ENCODE results near the gene RAP2A.
A peak's percentile ranks its signal among the peaks of the same experiment; 100 is the strongest.

Gene RAP2A

DNA sequence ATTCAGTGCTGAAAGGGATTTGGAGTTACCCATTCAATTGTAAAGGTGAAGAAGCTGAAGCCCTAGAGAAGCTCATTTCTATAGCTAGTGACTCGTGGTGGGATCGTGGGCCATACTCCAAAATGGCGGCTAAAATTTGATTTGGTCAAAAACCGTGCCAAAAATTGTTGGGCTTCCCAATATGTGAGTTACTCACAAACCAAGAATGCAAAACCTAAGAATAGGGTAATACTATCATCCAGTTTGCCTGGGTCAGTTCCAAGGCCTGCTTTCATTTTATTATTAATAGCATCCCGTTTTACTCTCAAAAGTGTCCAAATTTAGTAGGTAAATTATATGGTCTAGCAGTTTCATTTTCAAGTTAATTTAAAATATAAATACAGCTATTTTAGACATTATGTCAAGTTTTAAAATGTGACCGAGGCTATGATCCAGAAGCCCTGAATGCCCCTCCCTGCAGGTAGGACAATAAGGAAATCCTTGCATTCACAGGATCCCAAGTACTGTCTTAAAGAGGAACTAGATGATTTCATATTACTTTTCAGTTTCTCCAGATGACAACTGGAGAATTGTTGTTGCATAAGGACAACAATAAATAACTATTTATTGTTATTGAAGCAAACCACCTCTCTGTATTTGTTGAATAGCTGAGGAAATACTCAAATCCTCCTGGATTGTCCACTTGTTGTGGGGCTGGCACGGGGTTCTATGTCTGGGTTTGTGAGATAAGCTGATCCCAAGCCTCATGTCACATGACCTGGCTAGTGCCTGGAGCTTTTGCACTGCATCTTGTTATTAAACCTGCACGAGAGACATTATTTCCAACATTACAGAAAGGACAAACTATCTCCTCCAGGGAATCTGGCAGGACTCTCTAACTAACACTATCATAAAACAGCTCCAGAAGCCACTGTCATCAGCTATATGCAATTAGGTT, 11.6 kb upstream of the RAP2A start:
- DNase-seq = no peak

DNA sequence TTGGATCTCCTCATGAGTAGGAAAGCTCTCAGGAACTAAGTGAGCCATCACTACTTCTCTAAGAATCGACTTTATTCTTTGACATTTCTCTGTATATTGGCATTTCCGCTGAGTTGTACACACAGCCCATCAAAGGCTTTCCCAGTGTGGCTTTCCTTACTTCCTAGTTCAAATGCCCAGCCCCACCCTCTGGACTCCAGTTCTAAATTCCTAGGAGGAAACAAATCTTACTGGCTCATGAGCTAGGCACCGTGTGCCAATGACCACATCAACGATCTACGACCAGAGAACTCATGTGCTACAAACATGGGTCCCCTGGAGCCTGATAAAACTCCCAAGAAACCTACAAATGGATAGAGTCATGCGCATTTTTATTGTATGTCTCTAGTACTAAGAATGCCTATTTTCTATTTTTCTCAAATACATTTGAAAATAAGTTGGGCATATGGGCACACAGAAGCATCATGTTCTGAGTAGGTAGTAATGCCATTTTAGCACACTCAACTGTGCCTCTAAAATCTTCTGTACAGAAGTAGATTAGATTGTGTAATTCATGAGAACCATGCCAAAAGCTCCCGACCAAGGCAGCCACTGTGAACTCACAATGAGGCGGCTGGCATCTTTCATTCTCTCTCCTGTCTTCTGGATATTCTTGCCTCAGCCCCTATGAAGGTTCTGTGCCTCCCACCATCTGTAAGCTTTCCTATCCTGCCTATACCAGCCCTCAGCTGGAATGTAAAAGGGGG, 10.5 kb upstream of the RAP2A start:
- no peak for DNase-seq

DNA sequence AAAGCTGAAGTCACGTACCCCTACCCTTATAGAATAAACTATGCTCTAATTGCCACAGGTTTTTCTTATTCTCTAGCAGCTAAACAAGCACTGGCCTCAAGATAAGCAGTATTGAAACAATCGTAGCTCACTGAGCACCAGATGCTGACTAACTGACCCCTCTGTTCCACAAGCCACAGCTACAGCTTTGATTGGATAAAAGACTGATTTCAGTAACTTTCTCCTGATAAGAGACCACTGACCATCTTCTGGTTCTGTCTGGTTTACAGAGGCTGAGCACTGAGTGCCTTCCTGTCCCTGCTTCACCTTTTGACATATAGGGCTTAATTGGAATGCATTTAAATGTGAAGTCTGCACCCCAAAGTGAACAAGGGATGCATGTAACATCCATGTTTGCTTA, 8.4 kb upstream of the RAP2A start:
- no peak for DNase-seq

DNA sequence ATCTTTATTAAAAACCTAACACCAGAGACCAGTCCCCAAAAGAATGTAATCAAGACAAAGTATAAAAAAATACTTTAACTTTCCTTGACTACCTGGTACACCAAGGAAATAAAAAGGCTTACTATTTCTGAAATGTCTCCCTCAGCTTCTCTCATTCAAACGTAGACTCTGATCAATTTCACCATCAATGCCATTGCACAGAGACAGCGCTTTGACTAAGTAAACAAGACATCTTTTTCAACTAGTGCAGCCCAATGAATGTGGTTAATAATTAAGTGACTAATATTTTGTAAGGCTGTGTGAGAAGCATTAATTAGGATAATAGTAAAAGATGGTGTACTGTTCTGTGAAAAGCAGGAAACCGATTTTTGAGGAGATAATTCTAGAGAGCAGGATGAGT, 7.3 kb upstream of the RAP2A start:
- DNase-seq = no peak

DNA sequence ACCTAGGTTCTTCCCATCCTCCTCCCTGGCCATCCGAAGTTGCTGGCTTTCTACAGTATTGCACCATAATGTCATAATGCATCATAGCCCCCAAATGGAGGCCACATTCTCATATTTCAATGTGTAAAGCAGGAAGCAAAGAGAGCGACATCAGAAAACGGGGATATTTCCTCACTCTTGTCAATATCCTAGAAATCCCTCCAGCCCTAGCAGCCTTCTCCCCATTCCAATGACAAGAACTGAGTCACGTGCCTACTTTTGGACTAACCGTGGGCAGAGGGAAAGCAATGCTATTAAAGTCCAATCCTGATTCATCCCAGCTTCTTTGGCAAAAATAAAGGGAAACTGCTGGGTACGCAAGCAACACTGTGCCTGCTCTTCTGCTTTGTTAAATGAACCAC, 4.3 kb upstream of the RAP2A start:
- no peak for DNase-seq

DNA sequence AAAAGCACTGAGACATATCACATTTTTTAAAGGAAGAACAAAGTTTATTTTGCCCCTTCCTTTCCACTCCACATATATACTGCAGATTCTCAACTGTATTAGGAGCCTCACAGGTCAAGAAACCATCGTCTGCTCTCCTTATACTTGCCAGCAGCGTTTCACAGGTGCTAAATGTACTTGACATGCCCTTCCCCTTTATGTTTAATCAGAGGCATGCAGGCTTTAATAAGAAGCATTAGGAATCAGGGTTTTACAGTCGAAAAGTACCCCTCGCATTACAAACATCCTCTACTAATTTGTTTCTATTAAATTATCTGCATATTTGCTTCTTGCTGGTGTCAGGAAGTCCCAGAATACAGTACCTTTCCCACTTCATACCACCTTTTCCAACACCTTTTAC, 3.7 kb upstream of the RAP2A start:
- no peak for DNase-seq

DNA sequence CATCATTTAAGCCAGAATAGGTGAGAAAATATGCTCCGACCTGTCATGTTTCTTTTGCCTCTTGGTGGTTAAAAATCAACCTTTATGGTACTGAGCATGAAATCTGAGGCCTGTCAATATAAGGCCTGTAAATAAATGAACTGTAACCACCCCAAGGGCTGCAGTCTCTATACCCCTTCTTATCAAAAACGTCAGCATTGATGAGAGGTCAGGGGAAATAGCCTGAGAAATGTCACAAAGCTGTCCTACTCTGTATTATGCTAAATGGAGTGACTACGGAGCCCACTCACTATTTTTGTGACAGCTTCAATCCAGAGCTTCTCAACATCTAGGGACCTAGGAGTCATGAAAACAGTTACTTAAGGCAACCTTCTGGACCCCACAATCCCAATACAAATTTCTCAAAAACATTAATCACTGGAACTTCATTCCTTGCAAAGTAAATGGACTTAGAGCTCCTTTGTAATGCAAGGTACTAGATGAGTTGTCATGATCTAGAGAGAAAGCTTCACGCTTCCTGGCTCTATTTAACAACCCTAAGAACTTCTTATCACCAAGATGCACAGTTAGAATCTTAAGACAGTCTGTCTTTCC, 2.7 kb upstream of the RAP2A start:
- DNase-seq = no peak

DNA sequence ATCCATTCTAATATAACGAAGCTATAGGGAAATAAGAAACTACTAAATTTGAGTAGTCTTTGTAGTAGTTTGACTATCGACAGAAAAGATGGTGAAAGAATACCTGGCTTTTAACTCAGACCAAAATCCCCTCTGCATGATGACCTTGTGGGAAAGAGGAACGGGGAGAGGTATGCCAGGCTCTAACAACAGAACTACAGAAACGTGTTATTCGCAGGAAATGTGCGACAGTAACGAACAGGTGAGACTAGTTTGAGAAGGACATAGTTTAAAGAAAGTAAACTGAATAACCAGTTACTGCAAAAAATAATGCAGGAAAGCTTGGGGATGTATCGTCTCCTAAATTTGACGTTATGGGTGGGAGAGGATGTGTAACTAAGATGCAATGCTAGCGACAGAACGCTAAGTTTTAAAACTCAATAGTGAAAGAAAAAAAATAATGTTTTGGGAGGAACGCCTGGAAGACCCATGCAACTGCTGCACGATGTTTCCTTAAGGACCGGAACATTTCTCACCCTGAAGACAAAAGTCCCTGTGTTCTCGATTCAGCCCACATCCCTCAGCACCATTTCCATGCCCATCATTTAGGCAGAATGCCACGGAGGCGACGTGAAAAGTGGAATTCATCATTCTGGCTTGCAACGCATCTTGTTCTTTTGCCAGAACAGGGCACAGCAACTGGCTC, 1.6 kb upstream of the RAP2A start:
- no peak for DNase-seq

DNA sequence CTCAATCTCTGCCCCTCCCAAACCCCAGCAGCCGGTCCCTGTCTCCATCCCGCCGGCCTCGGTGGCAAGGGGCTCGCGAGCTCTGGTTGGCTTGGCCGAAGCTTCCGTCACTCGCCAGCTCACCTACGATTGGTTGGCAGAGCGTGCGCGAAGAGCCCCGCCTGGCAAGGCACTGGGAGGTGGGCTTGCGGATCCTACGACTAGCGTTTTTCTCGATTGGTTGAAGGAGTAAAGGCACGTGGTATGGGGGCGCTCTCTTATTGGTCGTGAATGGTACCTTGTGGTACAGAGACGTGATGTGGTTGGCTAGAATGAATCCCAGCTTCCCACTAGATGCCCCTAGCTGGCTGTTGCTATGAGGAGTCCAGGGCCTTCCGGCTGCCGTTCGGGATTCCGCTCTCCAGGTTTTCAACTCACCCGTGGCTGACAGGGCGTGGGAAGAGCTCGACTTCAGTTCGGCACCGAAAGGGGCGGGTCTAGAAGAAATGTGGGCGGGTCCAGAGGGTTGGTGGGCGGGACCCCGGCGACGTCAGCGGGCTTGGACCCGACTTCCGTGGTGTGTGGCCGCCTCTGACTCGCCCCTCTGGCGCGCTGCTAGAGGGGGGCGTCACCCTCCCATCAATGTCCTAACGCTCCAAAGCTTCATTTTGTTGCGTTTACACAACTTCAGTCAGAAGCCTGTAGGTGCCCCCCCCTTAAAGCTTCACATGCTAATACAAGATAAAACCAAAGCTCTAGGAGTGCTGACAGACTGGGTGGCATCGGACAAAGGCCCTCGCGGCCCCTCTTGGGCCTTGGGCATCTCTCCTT, 847 bp upstream of the RAP2A start:
- DNase-seq = peak; percentile 99 to 100

DNA sequence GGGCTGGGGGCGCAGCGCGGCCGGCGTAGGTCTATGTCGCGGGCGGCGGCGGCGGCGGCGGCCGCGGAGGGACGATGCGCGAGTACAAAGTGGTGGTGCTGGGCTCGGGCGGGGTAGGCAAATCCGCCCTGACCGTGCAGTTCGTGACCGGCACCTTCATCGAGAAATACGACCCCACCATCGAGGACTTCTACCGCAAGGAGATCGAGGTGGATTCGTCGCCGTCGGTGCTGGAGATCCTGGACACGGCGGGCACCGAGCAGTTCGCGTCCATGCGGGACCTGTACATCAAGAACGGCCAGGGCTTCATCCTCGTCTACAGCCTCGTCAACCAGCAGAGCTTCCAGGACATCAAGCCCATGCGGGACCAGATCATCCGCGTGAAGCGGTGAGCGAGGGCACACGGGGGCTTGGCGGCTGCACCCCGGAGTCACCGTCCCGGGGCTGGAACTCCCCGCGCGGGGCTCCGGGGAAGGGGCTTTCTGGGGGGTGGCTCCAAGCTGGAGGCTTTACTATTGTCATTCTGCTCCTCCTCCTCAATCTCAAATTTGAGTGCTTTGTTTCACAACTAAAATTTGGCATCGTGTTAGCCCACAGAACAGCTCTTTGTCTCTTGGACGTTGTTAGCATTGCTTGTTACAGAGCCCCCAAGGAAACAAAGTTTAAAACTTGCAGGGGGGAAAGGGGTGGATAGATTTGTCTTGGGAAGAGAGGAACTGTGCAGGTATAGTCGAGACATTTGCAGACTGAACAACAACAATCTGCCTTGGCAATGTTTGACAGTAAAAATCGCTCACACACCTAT, 630 bp downstream of the RAP2A start:
- peak; percentile 33 to 50 for DNase-seq

DNA sequence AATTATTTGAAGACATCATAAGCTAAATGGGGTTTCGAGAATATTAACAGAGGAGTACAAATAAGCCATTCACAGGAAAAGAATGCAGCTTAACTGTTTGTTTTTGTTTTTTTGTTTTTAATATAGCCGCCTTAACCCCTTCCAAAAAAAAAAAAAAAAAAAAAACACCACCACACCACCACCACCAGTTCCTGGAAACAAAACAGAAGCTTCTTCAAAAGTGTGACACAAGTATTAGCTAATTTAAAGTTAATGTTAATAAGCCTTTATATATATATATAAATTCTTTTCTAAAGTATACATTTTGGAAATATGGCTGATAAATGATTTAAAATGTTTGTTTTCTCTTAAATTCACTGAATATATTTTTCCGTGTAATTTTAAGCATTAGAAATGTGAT, 1.4 kb downstream of the RAP2A start:
- DNase-seq = no peak

DNA sequence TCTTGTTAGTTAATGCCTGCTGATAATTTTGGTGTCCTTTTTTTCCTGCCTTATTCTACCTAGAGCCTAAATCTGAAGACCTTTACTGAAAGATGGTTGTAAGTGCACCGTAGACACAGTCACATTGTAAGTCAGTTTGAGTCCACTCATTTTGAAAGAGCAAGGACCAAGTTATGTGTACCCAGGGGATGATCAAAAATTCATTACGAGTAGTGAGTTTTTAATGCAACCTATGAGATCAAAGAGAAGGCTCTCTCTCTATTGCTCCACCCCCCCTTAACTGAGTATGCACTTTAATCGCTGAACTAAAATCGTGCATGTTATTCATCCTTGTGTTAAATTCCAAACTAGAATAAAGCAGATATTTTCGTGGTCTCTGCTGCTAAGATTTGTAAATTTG, 1.8 kb downstream of the RAP2A start:
- DNase-seq = peak in 1 of 2 donors; percentile 15

DNA sequence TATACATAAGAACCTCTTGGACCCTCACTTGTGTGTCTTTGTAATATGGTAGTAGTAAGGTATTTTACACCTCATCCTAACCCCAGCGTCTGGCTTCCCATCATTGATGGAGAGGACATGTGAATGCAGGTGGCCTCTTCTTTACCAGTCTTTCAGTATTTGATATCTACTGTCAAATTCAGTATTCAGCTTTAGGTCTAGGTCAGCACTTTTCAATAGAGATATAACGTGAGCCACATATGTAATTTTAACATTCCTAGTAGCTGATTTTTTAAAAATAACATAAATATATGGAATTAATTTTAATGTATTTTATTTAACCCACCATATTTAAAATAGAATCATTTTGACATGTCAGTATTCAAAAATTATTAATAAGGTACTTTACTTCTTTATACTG, 2.9 kb downstream of the RAP2A start:
- no peak for DNase-seq

DNA sequence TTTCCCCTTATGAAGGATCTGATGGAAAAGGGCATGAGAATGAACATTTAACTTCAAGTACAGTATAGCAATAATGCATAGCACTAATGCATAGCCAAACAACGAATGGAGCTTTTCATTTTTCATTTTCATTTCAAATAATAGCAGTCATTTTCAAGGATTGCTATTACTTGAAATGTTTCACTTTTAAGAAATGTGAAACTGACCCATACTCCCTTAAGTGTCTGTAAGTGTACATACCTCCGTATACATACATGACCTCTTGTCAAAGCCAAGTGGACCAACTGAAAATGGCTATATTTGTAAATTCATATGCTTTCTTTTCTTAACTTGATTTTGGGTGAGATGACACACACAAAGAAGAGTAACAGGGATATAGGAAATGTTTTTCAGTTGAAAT, 3.8 kb downstream of the RAP2A start:
- DNase-seq = no peak

DNA sequence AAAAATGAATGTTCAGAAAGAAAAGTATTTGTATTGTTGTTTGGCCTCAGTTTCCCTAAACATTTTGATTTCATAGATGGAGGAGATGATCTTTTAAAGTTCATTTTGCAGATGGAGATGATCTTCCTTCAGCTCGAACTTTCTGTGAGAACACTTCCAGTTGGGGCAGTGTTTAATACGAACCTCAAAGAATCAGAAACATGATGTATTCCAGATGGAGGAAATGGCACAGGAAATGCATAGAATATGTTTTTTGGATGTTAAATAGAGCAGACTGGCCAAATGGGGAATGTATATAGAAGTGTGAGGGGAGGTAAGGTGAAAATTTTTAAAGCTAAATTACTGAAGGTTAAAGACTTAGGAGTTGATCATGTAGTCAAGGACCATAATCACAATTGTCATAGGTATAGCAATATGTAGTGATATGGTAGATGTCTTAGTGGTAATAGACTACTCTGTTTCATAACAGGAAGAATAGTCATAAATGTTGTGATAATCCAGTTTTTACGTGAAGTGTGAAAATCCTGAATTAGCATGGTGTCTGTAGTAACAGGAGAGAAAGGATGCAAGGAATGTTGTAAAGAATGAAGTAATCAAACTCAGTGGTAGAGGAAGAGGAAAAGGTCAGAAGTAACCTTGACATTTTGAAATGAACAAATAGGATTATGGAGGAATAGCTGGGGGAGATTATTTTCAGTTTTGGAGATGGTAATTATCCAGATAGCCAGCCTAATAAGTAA, 5.1 kb downstream of the RAP2A start:
- no peak for DNase-seq

DNA sequence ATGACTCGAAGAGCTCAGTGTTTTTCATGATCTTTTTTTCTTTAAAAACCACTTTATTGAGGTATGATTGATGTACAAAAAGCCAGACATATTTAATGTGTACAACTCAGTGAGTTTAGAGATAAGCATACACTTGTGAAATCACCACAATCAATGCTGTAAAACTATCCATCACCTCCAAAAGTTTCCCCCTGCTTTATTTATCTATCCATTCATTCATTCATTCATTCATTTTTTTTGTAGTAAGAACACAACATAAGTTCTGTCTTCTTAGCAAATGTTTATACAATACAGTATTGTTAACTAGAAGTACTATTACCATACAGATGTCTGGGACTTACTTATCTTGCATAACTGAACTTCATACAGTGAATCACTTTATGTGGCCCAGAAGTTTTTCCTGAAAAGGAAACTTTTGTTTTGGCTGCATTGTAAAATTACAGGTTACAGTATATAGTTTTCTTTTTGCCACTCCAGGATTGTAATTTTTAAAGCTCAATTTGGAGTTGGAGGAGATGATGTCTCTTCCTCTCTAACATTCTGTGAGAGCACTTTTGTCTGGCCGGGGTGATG, 6.7 kb downstream of the RAP2A start:
- no peak for DNase-seq

DNA sequence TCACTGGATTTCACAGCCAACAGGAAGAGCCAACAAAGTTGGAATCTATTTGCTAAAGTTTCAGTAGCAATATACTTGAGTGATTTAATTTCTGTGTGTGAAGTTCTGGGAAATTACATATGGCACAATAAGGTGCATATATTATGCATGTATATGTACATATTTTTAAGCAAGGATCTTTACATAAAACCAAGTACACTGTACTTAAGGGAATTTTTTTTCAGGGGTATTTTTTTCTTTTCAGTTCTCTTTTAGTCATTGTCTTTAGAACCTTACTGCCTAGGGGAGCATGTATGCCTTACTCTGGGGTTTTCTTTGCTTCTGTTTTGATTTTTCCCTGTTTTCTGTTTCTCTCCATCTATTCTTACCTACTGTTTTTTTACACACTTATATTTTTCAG, 7.4 kb downstream of the RAP2A start:
- no peak for DNase-seq

DNA sequence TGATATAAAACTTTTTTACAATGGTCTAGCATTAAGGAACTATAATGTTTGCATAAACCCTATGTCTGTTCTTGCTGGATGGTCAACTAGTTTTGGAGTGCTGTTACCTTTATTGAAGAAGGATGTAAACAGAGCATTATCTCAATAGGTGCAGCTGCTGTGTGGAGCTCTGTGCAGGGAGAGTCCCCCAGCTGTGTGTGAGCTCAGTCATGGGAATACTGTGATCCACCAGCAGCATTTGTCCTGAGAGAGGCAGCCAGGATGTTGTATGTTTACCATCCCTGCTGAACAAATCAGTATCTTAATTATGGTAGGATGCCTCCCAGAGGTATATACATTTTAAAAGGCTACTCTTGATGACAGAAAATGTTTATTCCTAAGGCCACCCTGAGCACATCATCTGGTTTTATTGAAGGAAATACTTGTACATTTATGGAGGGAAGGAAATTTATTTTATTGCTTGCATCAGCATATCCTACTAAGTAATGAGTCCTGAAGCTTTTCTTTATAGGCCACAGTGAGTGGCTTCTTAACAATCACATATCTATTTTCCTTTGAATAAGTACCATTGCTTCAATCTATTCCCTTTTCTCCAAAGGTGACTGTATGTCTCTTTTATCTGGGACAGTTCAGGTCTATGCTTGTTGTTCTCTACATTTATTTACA, 11.7 kb downstream of the RAP2A start:
- DNase-seq = no peak

DNA sequence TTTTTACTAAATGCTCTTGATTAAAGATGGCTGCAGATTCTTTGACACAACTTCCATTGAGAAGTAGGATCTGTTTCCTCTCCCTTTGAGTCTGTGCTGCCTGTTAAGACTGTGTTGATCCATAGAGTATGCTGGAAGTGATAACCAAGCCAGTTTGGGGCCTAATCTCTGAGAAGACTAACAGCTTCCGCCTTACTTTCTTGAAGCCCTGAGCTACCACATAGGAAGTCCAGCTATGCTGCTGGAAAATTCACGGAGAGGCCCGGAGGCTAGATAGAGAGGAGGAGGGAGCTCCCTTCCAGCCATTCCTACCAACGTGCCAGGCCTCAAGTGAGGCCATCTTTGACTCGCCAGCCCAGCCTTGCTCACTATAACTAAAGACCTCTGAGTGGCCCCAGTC, 12.5 kb downstream of the RAP2A start:
- no peak for DNase-seq

Data from CD4-positive, alpha-beta T cell treated with Interleukin-1 beta for 1 hour (primary cell).